HepG2 (cell line): Measurements from ENCODE around the gene MLX. TPM values are rescaled to one million over a fixed set of nuclear protein-coding genes. Genes with fewer than 3 reads are reported as not detected.
A peak's percentile ranks its signal among the peaks of the same experiment; 100 is the strongest.

Source experiments
- ADNP ChIP-seq: sonication (generic); formaldehyde crosslinking; IDR thresholded peaks from 2 replicates; pipeline ENCODE4 v1.4.0; 2020; ENCODE audit warnings: missing genetic modification reagents
- BRCA1 ChIP-seq: sonication (generic); formaldehyde crosslinking; IDR thresholded peaks from 2 replicates; pipeline ENCODE4 v1.4.0; 2020; ENCODE audit warnings: missing genetic modification reagents
- FIP1L1 ChIP-seq: fragments of 200-400 bp; formaldehyde crosslinking; IDR thresholded peaks from 2 replicates; pipeline ENCODE4 v1.6.1; 2018; ENCODE audit warnings: low read depth, mild to moderate bottlenecking, low read length, moderate library complexity, borderline replicate concordance; ENCODE audit not compliant: insufficient read depth
- HOXD1 ChIP-seq: sonication (generic); formaldehyde crosslinking; IDR thresholded peaks from 2 replicates; pipeline ENCODE4 v1.5.0; 2020; ENCODE audit warnings: missing genetic modification reagents
- KDM2A ChIP-seq: sonication (generic); formaldehyde crosslinking; IDR thresholded peaks from 2 replicates; pipeline ENCODE4 v1.4.0; 2020; ENCODE audit warnings: low read depth, missing genetic modification reagents, borderline replicate concordance
- PRMT3 ChIP-seq: sonication (generic); formaldehyde crosslinking; IDR thresholded peaks from 2 replicates; pipeline ENCODE4 v1.8.1; 2022; ENCODE audit warnings: low read depth, mild to moderate bottlenecking, moderate library complexity, missing genetic modification reagents, borderline replicate concordance
- RCOR2 ChIP-seq: IDR thresholded peaks from 2 replicates; pipeline ENCODE4 v1.6.1; 2016; ENCODE audit warnings: missing biosample characterization, missing genetic modification reagents
- REL ChIP-seq: sonication (generic); formaldehyde crosslinking; conservative IDR thresholded peaks from 2 replicates; pipeline ENCODE4 v1.8.0; 2022; ENCODE audit warnings: mild to moderate bottlenecking, missing genetic modification reagents, moderate library complexity
- TBL1XR1 ChIP-seq: fragments of 150-350 bp; IDR thresholded peaks from 2 replicates; pipeline ENCODE4 v1.6.1; 2014; ENCODE audit warnings: borderline replicate concordance, low read length; ENCODE audit not compliant: partially characterized antibody
- ZFP37 ChIP-seq: sonication (generic); formaldehyde crosslinking; IDR thresholded peaks from 2 replicates; pipeline ENCODE4 v1.4.0; 2020; ENCODE audit warnings: missing genetic modification reagents, borderline replicate concordance
- ZNF274 ChIP-seq: sonication (generic); formaldehyde crosslinking; IDR thresholded peaks from 2 replicates; pipeline ENCODE4 v1.5.1; 2020; ENCODE audit warnings: mild to moderate bottlenecking, missing genetic modification reagents
- ZNF510 ChIP-seq: sonication (generic); formaldehyde crosslinking; IDR thresholded peaks from 2 replicates; pipeline ENCODE4 v1.4.0; 2020; ENCODE audit warnings: low read depth, mild to moderate bottlenecking, missing genetic modification reagents
- ZNF674 ChIP-seq: sonication (generic); formaldehyde crosslinking; IDR thresholded peaks from 2 replicates; pipeline ENCODE4 v1.5.0; 2020; ENCODE audit warnings: low read depth, mild to moderate bottlenecking, missing genetic modification reagents
- ZNF879 ChIP-seq: sonication (generic); formaldehyde crosslinking; IDR thresholded peaks from 2 replicates; pipeline ENCODE4 v1.8.1; 2023; ENCODE audit warnings: missing genetic modification reagents
- polyA plus RNA-seq, 8 experiments: library from polyadenylated mRNA; depleted of rRNA in 3 of 8; stranded (reverse) in 7 of 8; unstranded in 1 of 8; fragments of >200 nt; fragmentation: Illumina TruSeq in 4 of 8; extraction: Trizol in 4 of 8; gene quantifications; 2 replicates each; pipeline versions ENCODE4 v1.2.1 to v1.2.3, GENCODE V29; 2011 to 2016; ENCODE audit warnings: low read depth in 4 of 8, missing spikeins in 1 of 8, mixed read lengths in 1 of 8; ENCODE audit not compliant: insufficient read depth in 1 of 8
- total RNA-seq, 5 experiments: library from RNA; depleted of rRNA; stranded (reverse); fragments of >200 nt; fragmentation: Illumina TruSeq; extraction: Trizol; gene quantifications; 2 replicates each; pipeline ENCODE4 v1.2.3, GENCODE V29; 2016; ENCODE audit warnings: low read depth in 1 of 5
- TF ChIP-seq, protein P1 (sequence below): sonication (generic); formaldehyde crosslinking; IDR thresholded peaks from one replicate; pipeline ENCODE4 v1.5.1; 2020; ENCODE audit warnings: mild to moderate bottlenecking, missing genetic modification reagents; ENCODE audit errors: not compliant biosample characterization
- TF ChIP-seq, protein P2 (sequence below): IDR thresholded peaks from 2 replicates; pipeline ENCODE4 v1.6.1; 2016
- TF ChIP-seq, protein P3 (sequence below): sonication (generic); formaldehyde crosslinking; IDR thresholded peaks from 2 replicates; pipeline ENCODE4 v1.4.0; 2020; ENCODE audit warnings: missing genetic modification reagents
- TF ChIP-seq, protein P4 (sequence below): IDR thresholded peaks from 2 replicates; pipeline ENCODE4 v1.6.1; 2012; ENCODE audit warnings: inconsistent platforms

Gene MLX
- total and polyA plus RNA-seq, 2 of the 13 experiments (the other 11 are each of a cell fraction or from before 2014, with no cell fraction given), result 38.9 to 74.4 TPM

DNA sequence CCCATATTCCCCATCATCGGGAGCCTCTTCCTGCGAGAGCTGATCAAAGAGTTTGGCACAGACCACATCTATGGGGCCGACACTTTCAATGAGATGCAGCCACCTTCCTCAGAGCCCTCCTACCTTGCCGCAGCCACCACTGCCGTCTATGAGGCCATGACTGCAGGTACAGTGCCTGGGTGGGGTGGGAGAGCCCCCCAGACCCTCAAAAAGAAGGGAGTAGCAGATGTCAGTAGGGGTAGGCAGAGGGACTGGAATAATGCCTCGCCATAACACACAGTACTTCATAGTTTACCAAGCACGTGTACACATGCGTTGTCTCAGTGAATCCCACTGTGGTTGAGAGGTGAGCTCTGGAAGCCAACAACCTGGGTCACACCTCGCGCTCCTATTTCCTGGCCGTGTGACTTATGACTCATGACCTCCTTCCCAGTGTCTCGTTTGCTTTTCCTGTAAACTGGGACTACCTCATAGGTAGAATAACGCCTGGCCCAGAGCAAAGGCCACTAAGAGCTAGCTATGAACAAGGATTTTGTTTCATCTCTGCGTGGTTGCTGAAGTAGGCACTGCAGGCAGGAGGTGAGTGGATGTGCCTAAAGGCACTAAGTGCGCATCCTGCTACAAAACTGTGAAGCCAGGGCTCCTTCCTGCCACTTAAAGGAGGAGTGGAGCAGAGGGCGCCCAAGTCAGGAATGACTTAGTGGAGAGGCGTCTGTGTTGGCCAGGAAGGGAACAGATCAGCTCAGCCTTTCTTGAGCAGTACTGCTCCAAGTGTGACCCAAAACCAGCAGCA, 25.7 kb upstream of the MLX start (continued):
- TF ChIP-seq, protein P1, sequence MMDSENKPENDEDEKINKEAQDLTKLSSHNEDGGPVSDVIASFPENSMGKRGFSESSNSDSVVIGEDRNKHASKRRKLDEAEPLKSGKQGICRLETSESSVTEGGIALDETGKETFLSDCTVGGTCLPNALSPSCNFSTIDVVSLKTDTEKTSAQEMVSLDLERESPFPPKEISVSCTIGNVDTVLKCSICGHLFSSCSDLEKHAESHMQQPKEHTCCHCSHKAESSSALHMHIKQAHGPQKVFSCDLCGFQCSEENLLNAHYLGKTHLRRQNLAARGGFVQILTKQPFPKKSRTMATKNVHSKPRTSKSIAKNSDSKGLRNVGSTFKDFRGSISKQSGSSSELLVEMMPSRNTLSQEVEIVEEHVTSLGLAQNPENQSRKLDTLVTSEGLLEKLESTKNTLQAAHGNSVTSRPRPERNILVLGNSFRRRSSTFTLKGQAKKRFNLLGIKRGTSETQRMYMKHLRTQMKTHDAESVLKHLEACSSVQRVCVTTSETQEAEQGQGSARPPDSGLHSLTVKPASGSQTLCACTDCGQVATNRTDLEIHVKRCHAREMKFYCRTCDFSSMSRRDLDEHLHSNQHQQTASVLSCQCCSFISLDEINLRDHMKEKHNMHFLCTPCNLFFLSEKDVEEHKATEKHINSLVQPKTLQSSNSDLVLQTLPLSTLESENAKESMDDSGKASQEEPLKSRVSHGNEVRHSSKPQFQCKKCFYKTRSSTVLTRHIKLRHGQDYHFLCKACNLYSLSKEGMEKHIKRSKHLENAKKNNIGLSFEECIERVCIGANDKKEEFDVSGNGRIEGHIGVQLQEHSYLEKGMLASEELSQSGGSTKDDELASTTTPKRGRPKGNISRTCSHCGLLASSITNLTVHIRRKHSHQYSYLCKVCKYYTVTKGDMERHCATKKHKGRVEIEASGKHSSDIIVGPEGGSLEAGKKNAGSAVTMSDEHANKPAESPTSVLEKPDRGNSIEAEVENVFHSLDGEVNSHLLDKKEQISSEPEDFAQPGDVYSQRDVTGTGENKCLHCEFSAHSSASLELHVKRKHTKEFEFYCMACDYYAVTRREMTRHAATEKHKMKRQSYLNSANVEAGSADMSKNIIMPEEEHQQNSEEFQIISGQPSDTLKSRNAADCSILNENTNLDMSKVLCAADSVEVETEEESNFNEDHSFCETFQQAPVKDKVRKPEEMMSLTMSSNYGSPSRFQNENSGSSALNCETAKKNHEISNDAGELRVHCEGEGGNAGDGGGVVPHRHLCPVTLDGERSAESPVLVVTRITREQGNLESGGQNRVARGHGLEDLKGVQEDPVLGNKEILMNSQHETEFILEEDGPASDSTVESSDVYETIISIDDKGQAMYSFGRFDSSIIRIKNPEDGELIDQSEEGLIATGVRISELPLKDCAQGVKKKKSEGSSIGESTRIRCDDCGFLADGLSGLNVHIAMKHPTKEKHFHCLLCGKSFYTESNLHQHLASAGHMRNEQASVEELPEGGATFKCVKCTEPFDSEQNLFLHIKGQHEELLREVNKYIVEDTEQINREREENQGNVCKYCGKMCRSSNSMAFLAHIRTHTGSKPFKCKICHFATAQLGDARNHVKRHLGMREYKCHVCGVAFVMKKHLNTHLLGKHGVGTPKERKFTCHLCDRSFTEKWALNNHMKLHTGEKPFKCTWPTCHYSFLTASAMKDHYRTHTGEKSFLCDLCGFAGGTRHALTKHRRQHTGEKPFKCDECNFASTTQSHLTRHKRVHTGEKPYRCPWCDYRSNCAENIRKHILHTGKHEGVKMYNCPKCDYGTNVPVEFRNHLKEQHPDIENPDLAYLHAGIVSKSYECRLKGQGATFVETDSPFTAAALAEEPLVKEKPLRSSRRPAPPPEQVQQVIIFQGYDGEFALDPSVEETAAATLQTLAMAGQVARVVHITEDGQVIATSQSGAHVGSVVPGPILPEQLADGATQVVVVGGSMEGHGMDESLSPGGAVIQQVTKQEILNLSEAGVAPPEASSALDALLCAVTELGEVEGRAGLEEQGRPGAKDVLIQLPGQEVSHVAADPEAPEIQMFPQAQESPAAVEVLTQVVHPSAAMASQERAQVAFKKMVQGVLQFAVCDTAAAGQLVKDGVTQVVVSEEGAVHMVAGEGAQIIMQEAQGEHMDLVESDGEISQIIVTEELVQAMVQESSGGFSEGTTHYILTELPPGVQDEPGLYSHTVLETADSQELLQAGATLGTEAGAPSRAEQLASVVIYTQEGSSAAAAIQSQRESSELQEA, result peak; percentile 65
- TF ChIP-seq PRMT3 (no peak), ZNF879 (peak; percentile 84; the same call in 1 of the 2 replicates), KDM2A (peak; percentile 92), BRCA1 (CRISPR knock-in tag) (0 out of 2 replicates have a peak, but pooled peaks have one; percentile 51), TBL1XR1 (peak; percentile 50), ADNP (CRISPR knock-in tag) (no peak), ZNF274 (peak; percentile 55; the same call in 1 of the 2 replicates), REL (CRISPR knock-in tag) (peak; percentile 79; the same call in 1 of the 2 replicates), FIP1L1 (no peak), ZFP37 (peak; percentile 93; the same call in 1 of the 2 replicates), RCOR2 (CRISPR knock-in tag) (peak; percentile 81), ZNF674 (CRISPR knock-in tag) (no peak), ZNF510 (peak; percentile 92; the same call in 1 of the 2 replicates), HOXD1 (CRISPR knock-in tag) (peak; percentile 39; the same call in 1 of the 2 replicates)
- TF ChIP-seq, protein P2, sequence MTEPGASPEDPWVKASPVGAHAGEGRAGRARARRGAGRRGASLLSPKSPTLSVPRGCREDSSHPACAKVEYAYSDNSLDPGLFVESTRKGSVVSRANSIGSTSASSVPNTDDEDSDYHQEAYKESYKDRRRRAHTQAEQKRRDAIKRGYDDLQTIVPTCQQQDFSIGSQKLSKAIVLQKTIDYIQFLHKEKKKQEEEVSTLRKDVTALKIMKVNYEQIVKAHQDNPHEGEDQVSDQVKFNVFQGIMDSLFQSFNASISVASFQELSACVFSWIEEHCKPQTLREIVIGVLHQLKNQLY (CRISPR knock-in tag), result peak; percentile 76
- TF ChIP-seq, protein P3, sequence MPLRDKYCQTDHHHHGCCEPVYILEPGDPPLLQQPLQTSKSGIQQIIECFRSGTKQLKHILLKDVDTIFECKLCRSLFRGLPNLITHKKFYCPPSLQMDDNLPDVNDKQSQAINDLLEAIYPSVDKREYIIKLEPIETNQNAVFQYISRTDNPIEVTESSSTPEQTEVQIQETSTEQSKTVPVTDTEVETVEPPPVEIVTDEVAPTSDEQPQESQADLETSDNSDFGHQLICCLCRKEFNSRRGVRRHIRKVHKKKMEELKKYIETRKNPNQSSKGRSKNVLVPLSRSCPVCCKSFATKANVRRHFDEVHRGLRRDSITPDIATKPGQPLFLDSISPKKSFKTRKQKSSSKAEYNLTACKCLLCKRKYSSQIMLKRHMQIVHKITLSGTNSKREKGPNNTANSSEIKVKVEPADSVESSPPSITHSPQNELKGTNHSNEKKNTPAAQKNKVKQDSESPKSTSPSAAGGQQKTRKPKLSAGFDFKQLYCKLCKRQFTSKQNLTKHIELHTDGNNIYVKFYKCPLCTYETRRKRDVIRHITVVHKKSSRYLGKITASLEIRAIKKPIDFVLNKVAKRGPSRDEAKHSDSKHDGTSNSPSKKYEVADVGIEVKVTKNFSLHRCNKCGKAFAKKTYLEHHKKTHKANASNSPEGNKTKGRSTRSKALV (CRISPR knock-in tag), result peak; percentile 93
- TF ChIP-seq, protein P4, sequence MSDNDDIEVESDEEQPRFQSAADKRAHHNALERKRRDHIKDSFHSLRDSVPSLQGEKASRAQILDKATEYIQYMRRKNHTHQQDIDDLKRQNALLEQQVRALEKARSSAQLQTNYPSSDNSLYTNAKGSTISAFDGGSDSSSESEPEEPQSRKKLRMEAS, result peak; percentile 99
